Natural killer cell (primary cell): ENCODE measurements around the gene ALKBH4. TPM values are rescaled to one million over a fixed set of nuclear protein-coding genes. Genes with fewer than 3 reads are reported as not detected.

Experiments
- ATAC-seq, 3 donors: fragments of 150-1000 bp in 2 of 3; fragments of 200-7000 bp in 1 of 3; cut with Tn5 transposase; 1 replicate in 1 of 3; 2 replicates in 2 of 3; pipeline ENCODE4 v1.10.0; 2021; ENCODE audit warnings: mild to moderate bottlenecking in 2 of 3, moderate library complexity in 2 of 3
- DNase-seq, 2 donors: peaks; one replicate each; pipeline versions ENCODE4 v3.0.0 to v3.0.0-alpha.2; 2013 to 2021; ENCODE audit warnings: mixed read lengths in 1 of 2
- H3K27ac ChIP-seq: one replicate; pipeline ENCODE4 v1.5.1; 2013; ENCODE audit warnings: mild to moderate bottlenecking, low read length
- H3K27me3 ChIP-seq: one replicate; pipeline ENCODE4 v1.6.1; 2013; ENCODE audit warnings: low read length; ENCODE audit not compliant: control insufficient read depth, insufficient read depth
- H3K36me3 ChIP-seq: one replicate; pipeline ENCODE4 v1.6.1; 2013; ENCODE audit warnings: low read length; ENCODE audit not compliant: control insufficient read depth, insufficient read depth
- H3K4me1 ChIP-seq: one replicate; pipeline ENCODE4 v1.6.1; 2013; ENCODE audit warnings: low read length; ENCODE audit not compliant: control insufficient read depth, insufficient read depth
- H3K4me3 ChIP-seq: one replicate; pipeline ENCODE4 v1.5.1; 2013; ENCODE audit warnings: low read length
- H3K9me3 ChIP-seq: one replicate; pipeline ENCODE4 v1.6.1; 2013; ENCODE audit warnings: low read length; ENCODE audit not compliant: control insufficient read depth, insufficient read depth
- H3K27ac Mint-ChIP-seq, 2 donors: one replicate each; pipeline ENCODE4 v1.8.0; 2022; ENCODE audit warnings: mild to moderate bottlenecking in 2 of 2, mixed read lengths in 2 of 2, moderate library complexity in 1 of 2
- H3K27me3 Mint-ChIP-seq, 2 donors: one replicate each; pipeline ENCODE4 v1.8.0; 2022; ENCODE audit warnings: low read depth in 2 of 2, mixed read lengths in 2 of 2
- H3K36me3 Mint-ChIP-seq: one replicate; pipeline ENCODE4 v1.8.0; 2022; ENCODE audit warnings: mixed read lengths
- H3K4me1 Mint-ChIP-seq, 2 donors: one replicate each; pipeline ENCODE4 v1.8.0; 2022; ENCODE audit warnings: mixed read lengths in 2 of 2
- H3K4me3 Mint-ChIP-seq: one replicate; pipeline ENCODE4 v1.8.0; 2022; ENCODE audit warnings: mild to moderate bottlenecking, moderate library complexity, mixed read lengths
- H3K9me3 Mint-ChIP-seq, 2 donors: one replicate each; pipeline ENCODE4 v1.8.0; 2022; ENCODE audit warnings: mixed read lengths in 2 of 2
- CTCF ChIP-seq: fragments of 200-600 bp; IDR thresholded peaks from one replicate; pipeline ENCODE4 v1.8.0; 2022; ENCODE audit warnings: antibody characterized with exemption
- WGBS: methylation state at CpG from one replicate; pipeline ENCODE4 v1.1.7; 2013; ENCODE audit warnings: missing lambda C conversion rate; ENCODE audit not compliant: insufficient coverage; 5-methylcytosine and 5-hydroxymethylcytosine counted together
- intact Hi-C: fragments of 100-400 bp; cut with micrococcal nuclease; formaldehyde crosslinking; loops from one replicate; pipeline ENCODE4 v1.14.2; 2022
- total RNA-seq, 4 donors: library from RNA; stranded (reverse); fragments of 120-200 nt in 1 of 4; gene quantifications; one replicate each; pipeline versions ENCODE4 v1.2.3 to v1.2.4, GENCODE V29; 2013 to 2022

The ALKBH4 gene
- total RNA-seq, 3 donors from 2014 or later (not counting 1 experiment from before 2014, with no cell fraction given) = 4.1 to 9.2 (median 9.1) TPM

- Histone ChIP-seq H3K9me3 (no peaks in the 10 kb centered on the region), H3K27ac (no peak overlapping the region), H3K36me3 (peaks cover 19% of the 10 kb centered on the region), H3K4me1 (peaks cover 19% of the 10 kb centered on the region), H3K4me3 (no peak overlapping the region), H3K27me3 (no peaks in the 10 kb centered on the region)
- Mint-ChIP-seq H3K27me3 (no peaks in the 10 kb centered on the region), H3K4me1 (peaks cover 8 to 33% of the 10 kb centered on the region in 2 donors), H3K9me3 (no peaks in the 10 kb centered on the region), H3K36me3 (no peaks in the 10 kb centered on the region), H3K27ac (no peak overlapping the region), H3K4me3 (no peak overlapping the region)
- 91% methylated on average over 8 of the region's 8 CpGs for WGBS
- intact Hi-C loops = loop anchor here (5.0 kb wide), 1 partner anchor 43 kb away; no protein-coding TSS in a partner anchor
- TF ChIP-seq CTCF = no peak
- ATAC-seq (no peak), DNase-seq (no peak)
Observed at GRCh38 chr7:102460467-102460866, 4.2 kb downstream of the ALKBH4 start.

GRCh38 chr7:102459221-102459844 lies 5.3 kb downstream of the ALKBH4 start:
- H3K36me3 ChIP-seq = peaks cover 23% of the 10 kb centered on the region
- 94% methylated on average over 22 of the region's 24 CpGs for WGBS
- TF ChIP-seq CTCF = no peak

DNA sequence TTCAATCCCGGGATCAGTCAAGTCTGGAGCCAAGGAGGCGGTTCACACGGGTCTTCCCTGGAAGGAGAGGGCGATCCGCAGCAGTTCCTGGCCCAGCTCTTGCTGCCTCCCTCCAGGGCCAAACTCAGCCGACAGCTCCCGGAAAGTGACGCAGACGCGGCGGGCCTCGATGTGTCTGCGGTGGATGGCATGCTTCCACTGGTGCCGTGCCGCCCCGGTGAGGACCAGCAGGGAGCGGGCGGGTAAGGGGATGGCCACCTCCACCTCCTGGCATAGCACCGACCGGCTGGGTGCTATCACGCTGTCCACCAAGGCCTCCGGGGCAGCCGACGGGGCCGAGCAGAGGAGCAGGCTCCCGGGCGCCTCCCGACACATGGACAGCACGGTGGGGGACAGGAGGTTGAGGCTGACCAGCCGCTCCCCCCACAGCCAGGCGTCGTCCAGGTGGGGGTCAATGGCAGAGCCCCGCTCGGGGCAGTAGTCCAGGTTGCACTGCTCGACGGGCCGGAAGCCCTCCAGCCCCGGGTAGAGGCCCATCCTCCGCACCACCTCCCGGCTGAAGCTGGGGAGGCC lies 7.2 kb downstream of the ALKBH4 start:
- Histone ChIP-seq H3K27me3 (no peaks in the 10 kb centered on the region), H3K4me3 (no peak overlapping the region), H3K36me3 (peaks cover 23% of the 10 kb centered on the region), H3K27ac (no peak overlapping the region), H3K9me3 (no peaks in the 10 kb centered on the region), H3K4me1 (no peaks in the 10 kb centered on the region)
- ATAC-seq = no peak
- no peak overlapping the region for H3K4me3 Mint-ChIP-seq
- H3K4me1 Mint-ChIP-seq = peaks cover 0 to 12% of the 10 kb centered on the region in 2 donors
- DNase-seq = no peak
- no peak for TF ChIP-seq CTCF
- no peak overlapping the region for H3K27ac Mint-ChIP-seq
- H3K36me3 Mint-ChIP-seq = no peaks in the 10 kb centered on the region
- no peaks in the 10 kb centered on the region for H3K27me3 Mint-ChIP-seq
- no peaks in the 10 kb centered on the region for H3K9me3 Mint-ChIP-seq
- intact Hi-C loops = no loop called here
- 95% methylated on average over 40 of the region's 40 CpGs for WGBS

More at GRCh38 chr7:102459221-102459844, 5.3 kb downstream of the ALKBH4 start:
- no peak overlapping the region for H3K4me3 Mint-ChIP-seq
- H3K27me3 ChIP-seq = no peaks in the 10 kb centered on the region
- ATAC-seq (no peak), DNase-seq (no peak)
- peaks cover 8 to 25% of the 10 kb centered on the region in 2 donors for H3K4me1 Mint-ChIP-seq
- no peaks in the 10 kb centered on the region for H3K9me3 Mint-ChIP-seq
- H3K27me3 Mint-ChIP-seq = no peaks in the 10 kb centered on the region
- no peak overlapping the region for H3K27ac ChIP-seq
- H3K36me3 Mint-ChIP-seq = no peaks in the 10 kb centered on the region
- H3K4me1 ChIP-seq = peaks cover 11% of the 10 kb centered on the region
- H3K4me3 ChIP-seq = no peak overlapping the region
- intact Hi-C loops = no loop called here
- no peaks in the 10 kb centered on the region for H3K9me3 ChIP-seq
- no peak overlapping the region for H3K27ac Mint-ChIP-seq
